Measurements from ENCODE around the gene APOC3. TPM values are rescaled to one million over a fixed set of nuclear protein-coding genes. Genes with fewer than 3 reads are reported as not detected.

Gene APOC3
- total and polyA plus RNA-seq, 4 donors: 0.14 to 2.3 TPM; not detected in 2

DNA sequence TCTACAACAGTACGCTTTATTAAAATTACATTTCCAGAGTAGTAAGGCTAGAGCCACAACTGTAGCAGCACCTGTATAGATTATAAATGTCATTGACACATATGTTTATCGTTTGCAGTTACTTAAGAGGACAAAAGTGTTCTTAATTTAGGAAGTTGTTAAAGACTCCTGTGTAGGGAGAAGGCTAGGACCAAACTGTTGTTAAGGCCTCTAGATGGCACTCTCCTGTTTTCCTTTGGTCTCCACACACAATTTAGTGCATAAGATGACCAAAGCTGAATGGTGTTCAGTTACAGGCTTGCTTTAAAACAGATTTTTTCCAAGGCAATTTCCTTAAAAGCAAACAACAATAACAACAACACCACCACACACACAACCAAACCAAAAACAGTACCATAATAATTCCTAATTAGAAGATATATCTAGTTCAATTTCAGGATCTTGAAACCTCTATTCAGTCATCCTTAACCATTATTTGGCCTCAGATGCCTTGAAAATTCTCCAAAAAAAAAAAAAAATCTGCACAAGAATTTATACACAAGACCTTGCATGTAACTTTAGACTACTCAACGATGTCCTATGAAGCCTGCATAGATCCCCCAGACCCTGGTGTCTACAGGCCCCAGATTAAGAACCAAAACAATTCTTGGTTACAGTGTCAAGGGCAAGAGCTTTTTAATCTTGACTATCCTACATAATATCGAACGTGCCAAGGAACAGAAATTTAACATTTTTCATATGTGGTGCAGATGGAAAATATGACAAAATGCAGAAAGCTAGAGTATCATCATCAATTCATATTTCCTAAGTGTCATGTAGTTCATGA is 50.3 kb downstream of the APOC3 start:
- ATAC-seq (ENCODE audit: insufficient read depth, low FRiP score) (peak; percentile 58), DNase-seq (peak; percentile 34 to 89 (median 86))
- H3K27me3 ChIP-seq (ENCODE audit: control insufficient read depth in 3 of 3, insufficient read depth in 3 of 3, low read length in 2 of 3): no peaks in the 10 kb centered on the region
- H3K4me1 ChIP-seq (ENCODE audit: control insufficient read depth in 5 of 5, insufficient read depth in 5 of 5, low read length in 5 of 5): peaks cover 0 to 6% (median 2%) of the 10 kb centered on the region in 5 donors
- H3K4me3 ChIP-seq: no peak overlapping the region
- TF ChIP-seq, protein P1, sequence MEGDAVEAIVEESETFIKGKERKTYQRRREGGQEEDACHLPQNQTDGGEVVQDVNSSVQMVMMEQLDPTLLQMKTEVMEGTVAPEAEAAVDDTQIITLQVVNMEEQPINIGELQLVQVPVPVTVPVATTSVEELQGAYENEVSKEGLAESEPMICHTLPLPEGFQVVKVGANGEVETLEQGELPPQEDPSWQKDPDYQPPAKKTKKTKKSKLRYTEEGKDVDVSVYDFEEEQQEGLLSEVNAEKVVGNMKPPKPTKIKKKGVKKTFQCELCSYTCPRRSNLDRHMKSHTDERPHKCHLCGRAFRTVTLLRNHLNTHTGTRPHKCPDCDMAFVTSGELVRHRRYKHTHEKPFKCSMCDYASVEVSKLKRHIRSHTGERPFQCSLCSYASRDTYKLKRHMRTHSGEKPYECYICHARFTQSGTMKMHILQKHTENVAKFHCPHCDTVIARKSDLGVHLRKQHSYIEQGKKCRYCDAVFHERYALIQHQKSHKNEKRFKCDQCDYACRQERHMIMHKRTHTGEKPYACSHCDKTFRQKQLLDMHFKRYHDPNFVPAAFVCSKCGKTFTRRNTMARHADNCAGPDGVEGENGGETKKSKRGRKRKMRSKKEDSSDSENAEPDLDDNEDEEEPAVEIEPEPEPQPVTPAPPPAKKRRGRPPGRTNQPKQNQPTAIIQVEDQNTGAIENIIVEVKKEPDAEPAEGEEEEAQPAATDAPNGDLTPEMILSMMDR (IDR thresholded peaks at IDR 0.05; ENCODE audit: control extremely low read depth, extremely low read depth): peak; percentile 75
- no peaks in the 10 kb centered on the region for H3K9me3 ChIP-seq (ENCODE audit: control insufficient read depth in 4 of 4, insufficient read depth in 3 of 4, low read length in 3 of 4)
- 61 to 65% methylated on average over 5 of the region's 5 CpGs for WGBS, 2 donors
- peaks cover 4 to 8% (median 6%) of the 10 kb centered on the region in 4 donors for H3K36me3 ChIP-seq (ENCODE audit: control insufficient read depth in 4 of 4, insufficient read depth in 4 of 4, low read length in 4 of 4)
- H3K9ac ChIP-seq (ENCODE audit: insufficient read depth in 1 of 2, low read length in 2 of 2): no peak overlapping the region
- H3K27ac ChIP-seq (ENCODE audit: low read depth in 1 of 2, low read length in 1 of 2): no peak overlapping the region

DNA sequence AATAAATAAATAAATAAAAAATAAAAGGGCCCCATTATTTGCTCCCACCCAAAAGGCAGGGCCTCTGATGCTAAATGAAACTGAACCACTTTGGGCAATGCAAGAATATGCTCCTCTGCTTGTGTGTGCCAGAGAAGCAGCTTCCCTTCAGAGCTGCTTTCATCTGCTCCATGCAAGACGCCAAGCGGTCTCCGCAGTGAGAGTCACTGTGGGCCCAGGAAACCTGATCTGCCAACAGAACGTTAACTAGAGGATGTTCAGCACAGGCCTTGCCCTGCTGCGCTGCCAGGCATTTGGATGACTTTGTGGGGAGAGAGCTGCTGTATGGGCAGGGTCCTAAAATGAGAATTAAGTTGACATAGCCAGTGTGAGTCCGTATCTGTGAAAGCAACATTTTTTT is 51.4 kb downstream of the APOC3 start:
- DNase-seq (no peak), ATAC-seq (ENCODE audit: insufficient read depth, low FRiP score) (no peak)
- no peaks in the 10 kb centered on the region for H3K9me3 ChIP-seq (ENCODE audit: control insufficient read depth in 4 of 4, insufficient read depth in 3 of 4, low read length in 3 of 4)
- no peak overlapping the region for H3K27ac ChIP-seq (ENCODE audit: low read depth in 1 of 2, low read length in 1 of 2)
- H3K4me3 ChIP-seq: no peak overlapping the region
- H3K36me3 ChIP-seq (ENCODE audit: control insufficient read depth in 4 of 4, insufficient read depth in 4 of 4, low read length in 4 of 4): peaks cover 0 to 5% (median under 1%) of the 10 kb centered on the region in 4 donors
- no peaks in the 10 kb centered on the region for H3K27me3 ChIP-seq (ENCODE audit: control insufficient read depth in 3 of 3, insufficient read depth in 3 of 3, low read length in 2 of 3)
- H3K9ac ChIP-seq (ENCODE audit: insufficient read depth in 1 of 2, low read length in 2 of 2): no peak overlapping the region
- TF ChIP-seq, protein P1 (IDR thresholded peaks at IDR 0.05; ENCODE audit: control extremely low read depth, extremely low read depth): no peak
- peaks cover 0 to 6% (median 2%) of the 10 kb centered on the region in 5 donors for H3K4me1 ChIP-seq (ENCODE audit: control insufficient read depth in 5 of 5, insufficient read depth in 5 of 5, low read length in 5 of 5)
- 84 to 89% methylated on average over 6 of the region's 6 CpGs for WGBS, 2 donors

DNA sequence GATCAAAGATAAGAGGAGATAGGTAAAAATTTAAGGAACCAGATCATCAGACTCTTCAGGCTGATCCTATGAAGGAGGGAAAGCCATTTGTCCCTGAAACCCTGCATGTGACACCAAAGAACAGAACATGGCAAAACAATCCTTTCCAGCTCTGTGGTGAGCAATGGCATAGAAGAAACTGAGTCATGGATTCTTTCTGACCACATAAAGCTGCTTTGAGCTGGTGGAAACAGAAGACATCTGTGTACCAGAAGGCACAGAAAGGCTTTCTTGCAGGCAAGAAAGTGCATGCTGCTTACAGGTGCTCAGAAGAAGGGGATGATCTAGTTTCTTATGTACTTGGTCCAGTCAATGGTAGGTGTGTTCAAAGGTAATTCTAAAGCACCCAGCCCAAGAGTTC is 52.7 kb downstream of the APOC3 start:
- H3K36me3 ChIP-seq (ENCODE audit: control insufficient read depth in 4 of 4, insufficient read depth in 4 of 4, low read length in 4 of 4): peaks cover 0 to 5% (median under 1%) of the 10 kb centered on the region in 4 donors
- H3K4me3 ChIP-seq: no peak overlapping the region
- no peak overlapping the region for H3K27ac ChIP-seq (ENCODE audit: low read depth in 1 of 2, low read length in 1 of 2)
- TF ChIP-seq, protein P1 (IDR thresholded peaks at IDR 0.05; ENCODE audit: control extremely low read depth, extremely low read depth): no peak
- no peaks in the 10 kb centered on the region for H3K27me3 ChIP-seq (ENCODE audit: control insufficient read depth in 3 of 3, insufficient read depth in 3 of 3, low read length in 2 of 3)
- H3K4me1 ChIP-seq (ENCODE audit: control insufficient read depth in 5 of 5, insufficient read depth in 5 of 5, low read length in 5 of 5): peaks cover 0 to 6% (median 2%) of the 10 kb centered on the region in 5 donors
- ATAC-seq (ENCODE audit: insufficient read depth, low FRiP score): no peak
- no peak overlapping the region for H3K9ac ChIP-seq (ENCODE audit: insufficient read depth in 1 of 2, low read length in 2 of 2)
- no peak for DNase-seq
- H3K9me3 ChIP-seq (ENCODE audit: control insufficient read depth in 4 of 4, insufficient read depth in 3 of 4, low read length in 3 of 4): no peaks in the 10 kb centered on the region

Other genes starting within 250 kb of the APOC3 start
- 10 to 100 TPM; 12.8 to 14.9 TPM for gene BUD13, start 56.9 kb upstream of the APOC3 start, total RNA-seq
- 10 to 100 TPM; 10.0 to 13.9 TPM for gene BUD13, start 56.9 kb upstream of the APOC3 start, polyA plus RNA-seq
- gene ZPR1, start 41.9 kb upstream of the APOC3 start, total RNA-seq: 10 to 100 TPM; 33.3 to 50.9 TPM
- 10 to 100 TPM; 19.4 to 35.8 TPM for gene ZPR1, start 41.9 kb upstream of the APOC3 start, polyA plus RNA-seq
- under 1 TPM in 1 of 2 donors, not detected in 1; 0.77 TPM for gene APOA5, start 38.0 kb upstream of the APOC3 start, total RNA-seq
- gene APOA5, start 38.0 kb upstream of the APOC3 start, polyA plus RNA-seq: under 1 TPM; 0.22 to 0.31 TPM
- gene APOA4, start 6.6 kb upstream of the APOC3 start, total RNA-seq: not detected
- gene APOA4, start 6.6 kb upstream of the APOC3 start, polyA plus RNA-seq: under 1 TPM in 1 of 2 donors, not detected in 1; 0.06 TPM
- gene APOA1, start 7.7 kb downstream of the APOC3 start, total RNA-seq: 1 to 10 TPM; 1.2 to 4.4 TPM
- 10 to 100 TPM in 1 of 2 donors, 1 to 10 TPM in 1; 1.9 to 18.2 TPM for gene APOA1, start 7.7 kb downstream of the APOC3 start, polyA plus RNA-seq

All from lung (tissue), 12 donors.